LNCaP clone FGC (cell line): ENCODE measurements around the gene DYRK1A.

Source experiments
- DNase-seq: peaks from one replicate; pipeline ENCODE4 v3.0.0-alpha.2; 2011; ENCODE audit warnings: low read depth
- H3K4me3 ChIP-seq: 2 replicates; pipeline ENCODE4 v1.5.1; 2011; ENCODE audit warnings: mild to moderate bottlenecking, low read depth, low read length, control low read depth
- TF ChIP-seq, protein P1 (sequence below): IDR thresholded peaks from 2 replicates; pipeline ENCODE4 v1.5.1; 2012; ENCODE audit warnings: mild to moderate bottlenecking; ENCODE audit not compliant: control insufficient read depth, insufficient read depth; ENCODE audit errors: extremely low read depth

The DYRK1A gene

GRCh38 chr21:37446552-37446951, 80.0 kb downstream of the DYRK1A start:
- no peak for DNase-seq
- TF ChIP-seq, protein P1, sequence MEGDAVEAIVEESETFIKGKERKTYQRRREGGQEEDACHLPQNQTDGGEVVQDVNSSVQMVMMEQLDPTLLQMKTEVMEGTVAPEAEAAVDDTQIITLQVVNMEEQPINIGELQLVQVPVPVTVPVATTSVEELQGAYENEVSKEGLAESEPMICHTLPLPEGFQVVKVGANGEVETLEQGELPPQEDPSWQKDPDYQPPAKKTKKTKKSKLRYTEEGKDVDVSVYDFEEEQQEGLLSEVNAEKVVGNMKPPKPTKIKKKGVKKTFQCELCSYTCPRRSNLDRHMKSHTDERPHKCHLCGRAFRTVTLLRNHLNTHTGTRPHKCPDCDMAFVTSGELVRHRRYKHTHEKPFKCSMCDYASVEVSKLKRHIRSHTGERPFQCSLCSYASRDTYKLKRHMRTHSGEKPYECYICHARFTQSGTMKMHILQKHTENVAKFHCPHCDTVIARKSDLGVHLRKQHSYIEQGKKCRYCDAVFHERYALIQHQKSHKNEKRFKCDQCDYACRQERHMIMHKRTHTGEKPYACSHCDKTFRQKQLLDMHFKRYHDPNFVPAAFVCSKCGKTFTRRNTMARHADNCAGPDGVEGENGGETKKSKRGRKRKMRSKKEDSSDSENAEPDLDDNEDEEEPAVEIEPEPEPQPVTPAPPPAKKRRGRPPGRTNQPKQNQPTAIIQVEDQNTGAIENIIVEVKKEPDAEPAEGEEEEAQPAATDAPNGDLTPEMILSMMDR: peak; percentile 34
- H3K4me3 ChIP-seq: no peak overlapping the region

- H3K4me3 ChIP-seq: no peak overlapping the region
- no peak for DNase-seq
- TF ChIP-seq, protein P1: no peak
Measured at GRCh38 chr21:37447288-37447936, 80.8 kb downstream of the DYRK1A start.

DNA sequence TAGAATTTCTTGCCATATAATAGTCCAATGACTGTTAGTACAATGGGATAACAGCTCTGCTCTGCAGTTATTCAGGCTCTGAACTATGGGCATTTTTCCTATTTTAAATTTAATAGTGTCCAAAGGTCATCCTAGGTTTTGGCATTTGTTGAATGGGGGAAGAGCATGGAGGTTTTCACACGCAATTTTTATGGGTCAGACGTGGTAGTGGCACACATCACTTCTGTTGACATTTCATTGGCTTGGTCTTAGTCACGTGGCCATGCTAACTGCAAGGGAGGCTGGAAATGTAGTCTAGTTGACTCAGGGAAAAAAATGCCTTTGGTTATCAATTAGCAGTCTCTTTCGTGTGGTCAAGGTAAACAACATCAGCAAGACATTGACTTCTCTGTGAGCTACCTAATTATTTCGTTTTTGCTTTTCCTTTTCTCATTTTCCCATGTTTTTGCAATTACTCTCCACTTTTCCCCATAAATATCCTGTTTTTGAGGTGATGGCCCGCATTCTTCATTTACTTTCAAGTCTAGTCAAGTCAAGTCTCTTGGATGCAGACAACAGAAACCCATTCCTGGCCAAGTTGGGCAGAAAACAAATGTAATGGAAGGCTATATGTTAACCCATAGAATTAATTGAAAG, 82.8 kb downstream of the DYRK1A start:
- no peak overlapping the region for H3K4me3 ChIP-seq
- no peak for DNase-seq
- TF ChIP-seq, protein P1: no peak

GRCh38 chr21:37450445-37450941, 83.9 kb downstream of the DYRK1A start:
- DNase-seq: no peak
- TF ChIP-seq, protein P1: no peak
- H3K4me3 ChIP-seq: no peak overlapping the region

- no peak overlapping the region for H3K4me3 ChIP-seq
- DNase-seq: no peak
- TF ChIP-seq, protein P1: no peak
Measured at GRCh38 chr21:37451446-37451845, 84.9 kb downstream of the DYRK1A start.

- H3K4me3 ChIP-seq: no peak overlapping the region
- TF ChIP-seq, protein P1: no peak
- no peak for DNase-seq
Measured at GRCh38 chr21:37452227-37452626, 85.7 kb downstream of the DYRK1A start.
